Glomerular endothelial cell (primary cell): Measurements from ENCODE around the gene MAP3K2. TPM values are rescaled to one million over a fixed set of nuclear protein-coding genes. Genes with fewer than 3 reads are reported as not detected.
"Not testable (repeated sequence)": the region's sequence is repeated elsewhere in the genome, so short reads cannot be mapped to it uniquely, and the experiment has no call there.

Experiments used
- DNase-seq: peaks from one replicate; pipeline ENCODE4 v3.0.0-alpha.2; 2011; ENCODE audit warnings: low read depth, low spot score; ENCODE audit errors: extremely low read depth
- total RNA-seq: library from RNA; depleted of rRNA; stranded (reverse); fragments of >200 nt; gene quantifications from 2 replicates; pipeline ENCODE4 v1.2.3, GENCODE V29; 2015

The MAP3K2 gene
- total RNA-seq, 1 donor from 2014 or later: 21.0 TPM

GRCh38 chr2:127353873-127354676, 33.7 kb downstream of the MAP3K2 start:
- DNase-seq: not testable (repeated sequence)

DNA sequence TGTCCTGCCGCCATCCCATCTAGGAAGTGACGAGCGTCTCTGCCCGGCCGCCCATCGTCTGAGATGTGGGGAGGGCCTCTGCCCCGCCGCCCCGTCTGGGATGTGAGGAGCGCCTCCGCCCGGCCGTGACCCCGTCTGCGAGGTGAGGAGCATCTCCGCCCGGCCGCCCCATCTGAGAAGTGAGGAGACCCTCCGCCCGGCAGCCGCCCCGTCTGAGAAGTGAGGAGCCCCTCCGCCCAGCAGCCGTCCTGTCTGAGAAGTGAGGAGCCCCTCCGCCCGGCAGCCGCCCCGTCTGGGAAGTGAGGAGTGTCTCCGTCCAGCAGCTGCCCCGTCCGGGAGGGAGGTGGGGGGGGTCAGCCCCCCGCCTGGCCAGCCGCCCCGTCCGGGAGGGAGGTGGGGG, 34.6 kb downstream of the MAP3K2 start:
- DNase-seq: not testable (repeated sequence)

- DNase-seq: no peak
Observed at GRCh38 chr2:127351603-127352002, 36.2 kb downstream of the MAP3K2 start.

DNA sequence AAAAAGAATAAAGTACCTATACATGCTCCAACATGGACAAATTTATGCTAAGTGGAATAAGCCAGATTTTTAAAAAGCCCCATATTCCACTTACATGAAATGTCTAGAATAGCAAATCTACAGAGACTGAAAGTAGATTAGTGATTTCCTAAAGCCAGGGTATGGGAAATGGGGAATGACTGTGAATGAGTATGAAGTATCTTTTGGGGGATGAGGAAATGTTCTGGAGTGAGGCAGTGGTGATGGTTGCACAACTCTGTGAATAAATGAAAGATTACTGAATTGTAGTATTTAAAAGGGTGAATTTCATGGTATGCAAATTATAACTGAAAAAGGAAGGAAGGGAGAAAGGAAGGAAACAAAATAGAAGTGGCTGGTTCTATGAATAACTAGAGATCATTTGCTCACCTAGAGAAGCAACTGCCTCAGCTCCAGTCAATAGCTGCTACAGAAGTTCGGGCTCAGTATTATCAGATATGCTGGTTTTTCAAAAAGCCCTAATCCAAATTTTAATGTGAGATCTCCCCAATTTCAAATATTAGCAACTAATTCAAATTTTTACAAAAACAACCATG, 39.3 kb downstream of the MAP3K2 start:
- no peak for DNase-seq

- no peak for DNase-seq
Observed at GRCh38 chr2:127347734-127348392, 39.9 kb downstream of the MAP3K2 start.

DNA sequence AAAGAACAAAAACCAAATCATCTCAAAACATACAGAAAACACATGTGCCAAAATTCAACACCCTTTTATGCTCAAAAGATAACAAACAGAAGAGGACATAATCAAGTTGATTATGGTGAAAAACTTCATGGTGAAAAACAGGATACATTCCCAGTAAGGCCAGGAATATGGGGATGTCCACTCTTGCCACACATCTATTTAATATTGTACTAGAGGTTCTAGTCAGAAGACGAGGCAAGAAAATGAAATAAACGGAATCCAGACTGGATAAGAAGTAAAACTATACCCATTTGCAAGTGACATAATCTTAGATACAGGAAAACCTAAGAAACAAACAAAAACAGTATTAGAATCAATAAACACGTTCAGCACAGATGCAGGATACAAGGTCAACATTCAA, 40.8 kb downstream of the MAP3K2 start:
- DNase-seq: no peak

GRCh38 chr2:127343277-127343676, 44.5 kb downstream of the MAP3K2 start:
- DNase-seq: no peak

- no peak for DNase-seq
Observed at GRCh38 chr2:127342101-127342500, 45.7 kb downstream of the MAP3K2 start.

DNA sequence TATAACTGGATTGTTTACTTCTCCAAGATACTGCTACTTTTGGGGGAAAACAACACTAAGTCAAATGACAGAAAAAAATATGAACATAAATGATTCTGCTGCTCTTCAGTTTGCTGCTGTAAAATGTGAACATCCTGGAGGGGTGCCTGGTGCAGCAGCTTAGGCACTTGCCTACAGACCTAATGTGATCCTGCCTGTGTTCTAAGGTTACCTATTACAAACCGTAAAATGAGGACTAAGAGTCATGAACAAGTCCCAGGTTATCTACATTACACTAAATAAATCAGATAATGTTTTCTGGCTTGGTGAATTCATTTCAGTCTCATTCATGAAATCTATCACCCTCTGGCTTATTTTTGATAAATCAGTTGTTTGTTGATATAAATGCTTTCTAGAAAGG, 55.4 kb downstream of the MAP3K2 start:
- DNase-seq: no peak

DNA sequence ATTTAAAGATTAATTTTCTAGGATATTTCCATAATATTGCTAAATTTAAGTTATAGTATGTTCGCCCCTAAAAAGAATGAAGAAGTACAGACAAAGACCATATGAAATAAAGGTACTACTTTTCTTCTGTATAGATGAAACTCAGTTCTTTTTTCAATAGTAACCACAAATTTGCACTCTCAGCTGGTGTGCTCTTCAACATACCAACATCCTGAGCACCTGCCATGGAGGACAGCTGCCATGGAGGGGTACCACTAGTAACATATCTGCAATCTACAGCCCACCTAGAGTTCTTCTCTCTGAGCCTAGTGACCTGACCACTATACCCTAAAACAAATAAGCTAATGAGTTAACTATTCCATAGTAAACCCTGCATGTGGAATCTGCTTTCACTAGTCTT, 57.0 kb downstream of the MAP3K2 start:
- no peak for DNase-seq

DNA sequence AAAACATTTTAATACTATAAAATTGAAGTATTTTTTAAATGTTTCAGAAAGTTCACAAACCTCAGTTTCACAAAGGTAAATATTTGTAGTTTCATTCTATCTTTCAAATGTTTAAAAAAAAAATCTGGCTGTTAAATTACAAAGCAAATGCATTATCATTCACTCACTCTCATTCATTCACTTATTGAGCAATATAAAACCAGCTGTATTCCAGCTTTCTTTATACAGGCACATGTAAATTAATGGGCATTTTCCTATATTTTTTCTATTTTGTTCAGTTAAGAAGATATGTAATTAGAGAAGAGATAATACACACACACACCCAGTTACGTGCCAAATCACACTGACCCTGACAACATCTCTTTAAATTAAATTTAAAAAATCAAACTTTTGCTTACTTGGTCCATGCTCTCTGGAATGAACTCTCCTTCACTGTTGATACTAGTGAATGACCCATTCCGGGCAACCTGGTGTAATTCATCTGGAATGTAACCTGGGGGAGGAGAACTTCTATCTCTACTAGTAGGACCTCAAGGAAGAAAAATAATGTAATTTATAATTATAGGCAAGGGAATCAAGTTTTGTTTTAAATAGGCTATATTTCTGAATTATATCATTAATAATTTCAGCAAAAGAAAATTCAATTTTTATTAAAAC, 61.4 kb downstream of the MAP3K2 start:
- no peak for DNase-seq

- peak; percentile 23 for DNase-seq
Observed at GRCh38 chr2:127324635-127325034, 63.1 kb downstream of the MAP3K2 start.

DNA sequence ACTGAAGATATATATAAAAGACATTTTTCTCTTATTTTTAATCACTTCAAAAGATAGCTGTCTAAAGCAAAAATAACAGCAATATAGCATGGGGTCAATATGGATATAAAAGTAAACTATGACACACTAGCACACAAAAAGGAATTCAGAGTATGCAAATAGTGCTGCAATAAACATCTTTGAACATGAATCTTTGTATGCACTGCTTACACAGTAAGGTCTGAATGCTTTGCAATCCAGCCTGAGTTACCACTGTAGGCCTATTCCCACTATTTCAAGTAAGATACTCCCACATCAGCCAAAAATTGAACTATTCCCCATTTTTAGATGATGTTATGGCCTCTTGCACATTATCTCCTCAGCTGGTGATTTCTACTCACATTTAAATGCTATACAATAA, 66.5 kb downstream of the MAP3K2 start:
- DNase-seq: no peak

GRCh38 chr2:127320586-127321275, 67.0 kb downstream of the MAP3K2 start:
- no peak for DNase-seq

- DNase-seq: no peak
Observed at GRCh38 chr2:127320067-127320466, 67.7 kb downstream of the MAP3K2 start.

GRCh38 chr2:127314193-127314988, 73.4 kb downstream of the MAP3K2 start:
- DNase-seq: no peak

DNA sequence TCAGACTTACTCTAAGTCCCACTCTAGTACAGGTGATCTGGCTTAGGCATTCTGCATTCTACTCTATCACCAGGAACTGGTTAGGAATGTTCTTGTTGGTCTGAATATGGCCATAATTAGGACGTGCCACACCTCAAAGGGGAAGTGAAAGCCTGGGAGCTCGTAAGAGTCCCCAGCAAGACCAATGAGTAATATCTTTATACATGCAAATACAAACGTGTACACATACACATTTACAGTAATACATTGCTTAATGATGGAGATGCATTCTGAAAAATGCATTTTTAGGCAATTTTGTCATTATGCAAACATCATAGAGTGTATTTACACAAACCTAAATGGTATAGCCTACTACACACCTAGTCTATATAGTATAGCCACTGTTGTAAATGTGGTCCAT, 74.4 kb downstream of the MAP3K2 start:
- DNase-seq: no peak

DNA sequence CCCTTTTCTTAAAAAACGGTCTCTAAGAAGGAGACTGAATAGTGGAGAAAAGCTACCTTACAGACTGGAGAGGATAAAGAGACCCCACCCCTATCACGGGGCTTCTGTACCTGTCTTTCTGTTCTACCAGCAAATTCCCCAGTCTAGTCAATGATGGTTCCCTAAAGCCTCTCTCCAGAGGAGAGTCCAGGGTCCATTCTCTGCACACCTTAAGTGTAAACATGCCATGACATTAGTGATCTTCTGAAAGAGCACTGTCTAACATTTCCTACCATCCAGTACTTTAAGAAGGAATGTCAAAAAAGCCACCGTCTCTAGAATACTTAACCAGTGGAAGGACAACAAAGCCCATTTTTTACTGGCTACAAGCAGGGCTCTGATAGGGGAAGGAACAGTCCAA, 76.8 kb downstream of the MAP3K2 start:
- no peak for DNase-seq

DNA sequence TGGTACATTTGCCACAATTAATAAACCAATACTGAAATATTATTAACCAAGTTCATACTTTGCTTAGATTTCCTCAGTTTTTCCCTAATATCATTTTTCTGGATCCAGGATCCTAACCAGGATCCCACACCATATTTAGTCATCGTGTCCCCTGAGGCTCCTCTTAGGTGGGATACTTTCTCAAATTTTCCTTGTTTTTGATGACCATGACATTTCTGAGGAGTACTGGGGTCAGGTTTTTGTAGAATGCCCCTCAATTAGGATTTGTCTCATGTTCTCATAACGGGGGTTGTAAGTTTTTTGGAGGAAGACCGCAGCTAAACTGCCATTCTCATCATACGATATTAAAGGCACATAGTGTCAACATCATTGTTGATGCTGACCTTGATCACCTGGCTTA, 78.3 kb downstream of the MAP3K2 start:
- no peak for DNase-seq

DNA sequence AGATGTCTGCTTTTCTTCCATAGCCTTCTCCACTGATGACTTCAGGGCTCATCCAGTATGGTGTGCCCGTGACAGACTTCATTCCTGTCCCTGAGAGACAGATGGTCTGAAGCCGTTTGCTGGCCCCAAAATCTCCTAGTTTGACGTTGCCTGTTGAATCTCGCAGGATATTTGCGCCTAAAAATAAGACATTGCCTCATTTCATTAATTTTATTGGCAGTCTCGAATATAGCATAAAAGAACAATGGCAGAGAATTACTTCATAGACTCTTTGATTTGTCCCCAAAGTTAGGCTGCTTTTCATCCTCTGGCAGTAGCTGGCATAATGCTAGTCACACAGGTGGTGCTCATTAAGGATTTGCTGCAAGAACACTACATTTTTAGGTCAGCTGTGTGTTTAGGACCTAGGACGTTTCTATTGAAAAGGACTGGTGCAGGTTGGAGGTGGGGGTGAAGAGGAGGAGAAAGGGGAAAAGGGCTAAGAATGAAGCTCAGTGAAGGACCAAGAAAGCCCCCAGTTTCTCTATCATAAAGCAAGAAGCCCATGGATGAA, 79.1 kb downstream of the MAP3K2 start:
- DNase-seq: no peak
